SK-N-SH treated with all-trans-retinoic acid at 6 μM for 48 hours (cell line): ENCODE data around the gene MBNL2.

Experiments used
- TCF4 ChIP-seq: fragments of 250-450 bp; sonication (Bioruptor Pico); IDR thresholded peaks from 2 replicates; pipeline ENCODE4 v1.8.0; 2021; ENCODE audit warnings: mild to moderate bottlenecking, moderate library complexity, borderline replicate concordance
- TF ChIP-seq, protein P1 (sequence below): fragments of 250-450 bp; sonication (Bioruptor Pico); IDR thresholded peaks from 2 replicates; pipeline ENCODE4 v1.5.1; 2020; ENCODE audit warnings: low read depth, mild to moderate bottlenecking, moderate library complexity

DNA sequence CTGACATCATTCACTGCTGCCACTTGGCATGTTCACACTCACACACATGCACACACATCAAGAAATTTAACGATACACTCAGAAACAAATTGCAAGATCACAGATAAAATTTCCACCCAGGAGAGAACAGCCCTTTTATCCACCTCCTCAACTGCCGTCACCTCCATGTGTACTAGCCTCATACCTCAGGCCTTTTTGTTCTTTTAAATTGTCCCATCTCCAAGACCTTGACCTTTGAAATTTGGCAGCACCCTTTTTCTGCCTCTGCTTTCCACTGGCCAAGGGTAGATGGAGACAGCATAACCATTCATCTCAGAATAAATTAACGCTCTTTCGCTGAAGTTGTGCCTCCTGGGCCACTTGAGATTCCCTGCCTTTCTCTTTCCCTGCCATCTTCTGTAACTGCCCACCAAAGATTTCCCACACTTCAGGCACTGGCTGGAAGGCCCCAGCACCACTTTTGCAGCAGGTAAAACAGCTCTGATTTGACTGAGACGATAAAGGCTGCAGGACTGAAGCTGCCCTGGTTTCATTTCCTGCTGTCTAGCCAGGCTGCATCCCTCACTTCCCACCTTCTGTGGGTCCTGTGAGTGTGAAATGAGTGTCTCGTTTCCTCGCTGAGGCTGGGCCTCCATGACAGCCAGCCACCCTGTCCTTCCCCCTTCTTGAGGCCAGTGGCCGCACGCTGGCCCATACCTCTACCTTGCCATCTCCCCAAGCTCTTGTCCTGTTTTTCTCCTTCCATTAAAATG is 39.3 kb downstream of the MBNL2 start:
- TF ChIP-seq, protein P1, sequence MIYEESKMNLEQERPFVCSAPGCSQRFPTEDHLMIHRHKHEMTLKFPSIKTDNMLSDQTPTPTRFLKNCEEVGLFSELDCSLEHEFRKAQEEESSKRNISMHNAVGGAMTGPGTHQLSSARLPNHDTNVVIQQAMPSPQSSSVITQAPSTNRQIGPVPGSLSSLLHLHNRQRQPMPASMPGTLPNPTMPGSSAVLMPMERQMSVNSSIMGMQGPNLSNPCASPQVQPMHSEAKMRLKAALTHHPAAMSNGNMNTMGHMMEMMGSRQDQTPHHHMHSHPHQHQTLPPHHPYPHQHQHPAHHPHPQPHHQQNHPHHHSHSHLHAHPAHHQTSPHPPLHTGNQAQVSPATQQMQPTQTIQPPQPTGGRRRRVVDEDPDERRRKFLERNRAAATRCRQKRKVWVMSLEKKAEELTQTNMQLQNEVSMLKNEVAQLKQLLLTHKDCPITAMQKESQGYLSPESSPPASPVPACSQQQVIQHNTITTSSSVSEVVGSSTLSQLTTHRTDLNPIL = no peak
- no peak for TF ChIP-seq TCF4 (CRISPR knock-in tag)
